Natural killer cell (primary cell): ENCODE measurements around the gene UNC119B. TPM values are rescaled to one million over a fixed set of nuclear protein-coding genes. Genes with fewer than 3 reads are reported as not detected.

ENCODE experiments used
- ATAC-seq, 3 donors: fragments of 150-1000 bp in 2 of 3; fragments of 200-7000 bp in 1 of 3; cut with Tn5 transposase; 1 replicate in 1 of 3; 2 replicates in 2 of 3; pipeline ENCODE4 v1.10.0; 2021; ENCODE audit warnings: mild to moderate bottlenecking in 2 of 3, moderate library complexity in 2 of 3
- DNase-seq, 2 donors: peaks; one replicate each; pipeline versions ENCODE4 v3.0.0 to v3.0.0-alpha.2; 2013 to 2021; ENCODE audit warnings: mixed read lengths in 1 of 2
- H3K27ac ChIP-seq: one replicate; pipeline ENCODE4 v1.5.1; 2013; ENCODE audit warnings: mild to moderate bottlenecking, low read length
- H3K27me3 ChIP-seq: one replicate; pipeline ENCODE4 v1.6.1; 2013; ENCODE audit warnings: low read length; ENCODE audit not compliant: control insufficient read depth, insufficient read depth
- H3K36me3 ChIP-seq: one replicate; pipeline ENCODE4 v1.6.1; 2013; ENCODE audit warnings: low read length; ENCODE audit not compliant: control insufficient read depth, insufficient read depth
- H3K4me1 ChIP-seq: one replicate; pipeline ENCODE4 v1.6.1; 2013; ENCODE audit warnings: low read length; ENCODE audit not compliant: control insufficient read depth, insufficient read depth
- H3K4me3 ChIP-seq: one replicate; pipeline ENCODE4 v1.5.1; 2013; ENCODE audit warnings: low read length
- H3K9me3 ChIP-seq: one replicate; pipeline ENCODE4 v1.6.1; 2013; ENCODE audit warnings: low read length; ENCODE audit not compliant: control insufficient read depth, insufficient read depth
- H3K27ac Mint-ChIP-seq, 2 donors: one replicate each; pipeline ENCODE4 v1.8.0; 2022; ENCODE audit warnings: mild to moderate bottlenecking in 2 of 2, mixed read lengths in 2 of 2, moderate library complexity in 1 of 2
- H3K27me3 Mint-ChIP-seq, 2 donors: one replicate each; pipeline ENCODE4 v1.8.0; 2022; ENCODE audit warnings: low read depth in 2 of 2, mixed read lengths in 2 of 2
- H3K36me3 Mint-ChIP-seq: one replicate; pipeline ENCODE4 v1.8.0; 2022; ENCODE audit warnings: mixed read lengths
- H3K4me1 Mint-ChIP-seq, 2 donors: one replicate each; pipeline ENCODE4 v1.8.0; 2022; ENCODE audit warnings: mixed read lengths in 2 of 2
- H3K4me3 Mint-ChIP-seq: one replicate; pipeline ENCODE4 v1.8.0; 2022; ENCODE audit warnings: mild to moderate bottlenecking, moderate library complexity, mixed read lengths
- H3K9me3 Mint-ChIP-seq, 2 donors: one replicate each; pipeline ENCODE4 v1.8.0; 2022; ENCODE audit warnings: mixed read lengths in 2 of 2
- WGBS: methylation state at CpG from one replicate; pipeline ENCODE4 v1.1.7; 2013; ENCODE audit warnings: missing lambda C conversion rate; ENCODE audit not compliant: insufficient coverage; 5-methylcytosine and 5-hydroxymethylcytosine counted together
- intact Hi-C: fragments of 100-400 bp; cut with micrococcal nuclease; formaldehyde crosslinking; loops from one replicate; pipeline ENCODE4 v1.14.2; 2022
- total RNA-seq, 4 donors: library from RNA; stranded (reverse); fragments of 120-200 nt in 1 of 4; gene quantifications; one replicate each; pipeline versions ENCODE4 v1.2.3 to v1.2.4, GENCODE V29; 2013 to 2022
- TF ChIP-seq, protein P1 (sequence below): fragments of 200-600 bp; IDR thresholded peaks from one replicate; pipeline ENCODE4 v1.8.0; 2022; ENCODE audit warnings: antibody characterized with exemption

Gene UNC119B
- total RNA-seq, 3 donors from 2014 or later (not counting 1 experiment from before 2014, with no cell fraction given), result 10.7 to 11.6 (median 11.6) TPM

DNA sequence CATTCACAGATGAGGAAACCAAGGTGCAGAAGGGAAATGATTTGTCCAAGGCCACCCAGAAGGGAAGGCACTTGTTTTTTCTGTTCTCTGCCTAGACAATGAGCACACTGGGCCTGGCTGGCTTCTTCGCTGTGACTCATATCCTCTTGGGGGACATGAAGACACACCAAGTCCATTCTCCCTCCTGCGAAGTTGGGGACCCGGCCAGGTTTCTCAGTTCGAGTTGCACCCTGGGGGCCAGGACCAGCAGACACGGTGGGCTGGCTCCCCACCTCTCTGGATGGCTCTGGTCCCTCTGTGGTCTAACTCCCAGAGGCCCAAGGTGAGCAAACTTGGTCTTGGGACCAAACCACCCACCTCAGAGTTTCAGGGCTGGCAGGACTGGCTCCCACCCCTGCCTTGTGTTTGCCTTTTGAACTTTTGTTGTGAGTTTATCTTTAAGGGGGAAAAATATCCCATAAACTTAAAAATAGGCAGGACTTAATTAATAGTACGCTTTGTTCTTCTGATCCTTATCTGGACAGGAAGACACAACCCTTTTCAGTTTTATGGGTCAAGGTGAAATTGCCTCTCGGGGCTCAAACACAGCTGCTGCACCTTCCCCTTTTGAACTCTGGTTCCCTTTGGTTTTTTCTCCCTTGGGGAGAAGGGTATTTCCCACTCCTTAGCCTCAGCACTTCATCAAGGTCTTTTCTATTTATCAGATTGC lies 32.3 kb upstream of the UNC119B start:
- Mint-ChIP-seq H3K4me1 (no peaks in the 10 kb centered on the region), H3K9me3 (no peaks in the 10 kb centered on the region), H3K27me3 (no peaks in the 10 kb centered on the region), H3K4me3 (no peak overlapping the region), H3K27ac (no peak overlapping the region), H3K36me3 (no peaks in the 10 kb centered on the region)
- Histone ChIP-seq H3K36me3 (no peaks in the 10 kb centered on the region), H3K27ac (no peak overlapping the region), H3K4me1 (peaks cover 17% of the 10 kb centered on the region), H3K27me3 (no peaks in the 10 kb centered on the region), H3K9me3 (no peaks in the 10 kb centered on the region), H3K4me3 (no peak overlapping the region)
- TF ChIP-seq, protein P1, sequence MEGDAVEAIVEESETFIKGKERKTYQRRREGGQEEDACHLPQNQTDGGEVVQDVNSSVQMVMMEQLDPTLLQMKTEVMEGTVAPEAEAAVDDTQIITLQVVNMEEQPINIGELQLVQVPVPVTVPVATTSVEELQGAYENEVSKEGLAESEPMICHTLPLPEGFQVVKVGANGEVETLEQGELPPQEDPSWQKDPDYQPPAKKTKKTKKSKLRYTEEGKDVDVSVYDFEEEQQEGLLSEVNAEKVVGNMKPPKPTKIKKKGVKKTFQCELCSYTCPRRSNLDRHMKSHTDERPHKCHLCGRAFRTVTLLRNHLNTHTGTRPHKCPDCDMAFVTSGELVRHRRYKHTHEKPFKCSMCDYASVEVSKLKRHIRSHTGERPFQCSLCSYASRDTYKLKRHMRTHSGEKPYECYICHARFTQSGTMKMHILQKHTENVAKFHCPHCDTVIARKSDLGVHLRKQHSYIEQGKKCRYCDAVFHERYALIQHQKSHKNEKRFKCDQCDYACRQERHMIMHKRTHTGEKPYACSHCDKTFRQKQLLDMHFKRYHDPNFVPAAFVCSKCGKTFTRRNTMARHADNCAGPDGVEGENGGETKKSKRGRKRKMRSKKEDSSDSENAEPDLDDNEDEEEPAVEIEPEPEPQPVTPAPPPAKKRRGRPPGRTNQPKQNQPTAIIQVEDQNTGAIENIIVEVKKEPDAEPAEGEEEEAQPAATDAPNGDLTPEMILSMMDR, result no peak
- WGBS, result 54% methylated on average over 7 of the region's 7 CpGs
- no peak for DNase-seq
- intact Hi-C loops, result no loop called here
- ATAC-seq, result no peak

DNA sequence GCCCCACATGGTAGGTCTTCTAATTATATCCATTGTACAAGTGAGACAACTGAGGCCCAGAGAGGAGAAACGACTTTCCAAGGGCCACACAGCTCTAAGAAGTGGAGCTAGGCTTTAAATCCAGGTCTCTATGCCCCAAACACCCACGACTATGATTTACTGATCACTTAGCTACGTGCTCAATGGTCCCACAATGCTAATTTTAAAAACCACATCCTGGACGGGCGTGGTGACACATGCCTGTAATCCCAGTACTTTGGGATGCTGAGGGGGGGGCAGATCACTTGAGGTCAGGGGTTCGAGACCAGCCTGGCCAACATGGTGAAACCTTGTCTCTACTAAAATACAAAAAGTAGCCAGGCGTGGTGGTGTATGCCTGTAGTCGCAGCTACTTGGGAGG lies 31.7 kb upstream of the UNC119B start:
- Histone ChIP-seq H3K27me3 (no peaks in the 10 kb centered on the region), H3K27ac (no peak overlapping the region), H3K9me3 (no peaks in the 10 kb centered on the region), H3K36me3 (no peaks in the 10 kb centered on the region), H3K4me1 (peaks cover 17% of the 10 kb centered on the region), H3K4me3 (no peak overlapping the region)
- Mint-ChIP-seq H3K27me3 (no peaks in the 10 kb centered on the region), H3K4me1 (no peaks in the 10 kb centered on the region), H3K9me3 (no peaks in the 10 kb centered on the region), H3K4me3 (no peak overlapping the region), H3K36me3 (no peaks in the 10 kb centered on the region), H3K27ac (no peak overlapping the region)
- ATAC-seq (no peak), DNase-seq (no peak)
- WGBS, result 41% methylated on average over 8 of the region's 8 CpGs
- TF ChIP-seq, protein P1, result no peak
- intact Hi-C loops, result no loop called here

DNA sequence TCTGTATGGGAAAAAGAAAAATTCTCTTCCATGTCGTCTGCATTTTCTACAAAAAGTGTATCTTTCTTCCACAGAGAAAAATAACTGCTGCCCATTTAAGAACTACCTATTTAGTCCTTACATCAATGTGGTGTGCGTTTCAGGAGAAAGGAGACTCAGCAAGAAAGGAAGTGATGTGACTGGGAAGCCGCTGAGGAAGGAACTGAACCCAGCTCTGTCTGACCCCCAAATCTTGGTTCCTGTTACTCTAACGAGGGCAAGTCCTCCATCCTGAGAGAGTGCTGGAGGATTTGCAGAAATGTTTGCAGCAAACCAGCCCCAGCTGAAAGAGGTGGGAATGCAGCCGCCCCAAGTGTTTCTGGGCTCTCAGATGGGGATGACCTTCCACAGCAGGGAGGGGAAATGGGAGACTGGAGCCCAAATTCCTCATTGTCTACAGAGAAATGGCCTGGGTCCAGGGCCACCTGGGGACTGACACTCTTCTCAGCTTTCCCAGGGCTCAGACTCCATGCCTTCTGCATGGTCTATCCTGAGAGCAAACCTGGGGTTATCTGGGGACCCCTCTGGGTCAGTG lies 30.0 kb upstream of the UNC119B start:
- intact Hi-C loops, result no loop called here
- Histone ChIP-seq H3K27ac (no peak overlapping the region), H3K27me3 (no peaks in the 10 kb centered on the region), H3K36me3 (no peaks in the 10 kb centered on the region), H3K9me3 (no peaks in the 10 kb centered on the region), H3K4me3 (no peak overlapping the region), H3K4me1 (peaks cover 26% of the 10 kb centered on the region)
- H3K4me3 Mint-ChIP-seq, result no peak overlapping the region
- DNase-seq (no peak), ATAC-seq (no peak)
- H3K4me1 Mint-ChIP-seq, result no peaks in the 10 kb centered on the region
- 31% methylated on average over 4 of the region's 5 CpGs for WGBS
- H3K9me3 Mint-ChIP-seq, result no peaks in the 10 kb centered on the region
- no peaks in the 10 kb centered on the region for H3K36me3 Mint-ChIP-seq
- no peak overlapping the region for H3K27ac Mint-ChIP-seq
- TF ChIP-seq, protein P1, result no peak
- H3K27me3 Mint-ChIP-seq, result no peaks in the 10 kb centered on the region
